ENCODE measurements around the gene UCN2.
"Not testable (repeated sequence)": the region's sequence is repeated elsewhere in the genome, so short reads cannot be mapped to it uniquely, and the experiment has no call there.

The UCN2 gene

GRCh38 chr3:48560648-48561018 lies 2.9 kb downstream of the UCN2 start:
- no peak for DNase-seq

GRCh38 chr3:48558493-48559134 lies 5.0 kb downstream of the UCN2 start:
- DNase-seq, result no peak

DNA sequence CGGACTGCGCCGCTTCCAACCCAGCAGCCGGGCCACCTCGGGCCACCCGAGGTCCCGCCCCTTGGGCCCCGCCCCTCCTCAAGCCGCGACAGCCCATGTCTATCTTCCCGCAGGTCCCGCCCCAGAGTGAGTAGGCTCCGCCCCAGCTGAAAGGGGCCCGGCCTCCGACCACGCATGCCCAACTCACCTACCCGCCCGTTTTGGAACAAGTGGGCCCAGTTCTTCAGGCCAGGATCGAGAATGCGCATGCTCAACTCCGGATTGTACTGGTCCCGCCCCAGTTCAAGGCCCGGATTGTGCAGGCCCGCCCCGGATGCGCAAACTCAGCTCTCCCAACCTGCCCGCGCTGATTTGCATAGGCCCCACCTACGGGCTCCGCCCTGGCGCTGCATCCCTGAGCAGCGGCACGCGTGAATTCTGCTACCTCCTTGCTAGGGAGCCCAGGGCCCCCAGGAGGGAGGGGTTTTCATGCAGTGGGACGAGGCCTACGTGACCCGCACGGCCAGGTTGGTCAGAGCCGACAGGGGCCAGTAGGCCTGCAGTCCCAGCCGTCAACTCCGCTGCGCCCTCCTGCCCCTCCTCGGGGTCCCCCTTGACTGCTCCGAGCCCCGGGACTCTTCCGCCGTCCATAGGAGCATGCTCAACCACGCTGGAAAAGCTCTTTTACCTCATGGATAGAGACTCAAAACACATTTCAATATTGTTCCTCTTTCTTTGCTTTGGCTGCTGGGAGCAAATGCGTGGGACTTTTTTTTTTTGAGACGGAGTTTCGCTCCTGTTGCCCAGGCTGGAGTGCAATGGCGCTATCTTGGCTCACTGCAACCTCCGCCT lies 6.6 kb downstream of the UCN2 start, which contains the start of gene PFKFB4:
Gene PFKFB4, minus strand, starts transcription at position 8 of the 831 bp plus-strand sequence. CDS start 26 bp downstream, outside the sequence.
- peak; percentile 97 for DNase-seq

DNA sequence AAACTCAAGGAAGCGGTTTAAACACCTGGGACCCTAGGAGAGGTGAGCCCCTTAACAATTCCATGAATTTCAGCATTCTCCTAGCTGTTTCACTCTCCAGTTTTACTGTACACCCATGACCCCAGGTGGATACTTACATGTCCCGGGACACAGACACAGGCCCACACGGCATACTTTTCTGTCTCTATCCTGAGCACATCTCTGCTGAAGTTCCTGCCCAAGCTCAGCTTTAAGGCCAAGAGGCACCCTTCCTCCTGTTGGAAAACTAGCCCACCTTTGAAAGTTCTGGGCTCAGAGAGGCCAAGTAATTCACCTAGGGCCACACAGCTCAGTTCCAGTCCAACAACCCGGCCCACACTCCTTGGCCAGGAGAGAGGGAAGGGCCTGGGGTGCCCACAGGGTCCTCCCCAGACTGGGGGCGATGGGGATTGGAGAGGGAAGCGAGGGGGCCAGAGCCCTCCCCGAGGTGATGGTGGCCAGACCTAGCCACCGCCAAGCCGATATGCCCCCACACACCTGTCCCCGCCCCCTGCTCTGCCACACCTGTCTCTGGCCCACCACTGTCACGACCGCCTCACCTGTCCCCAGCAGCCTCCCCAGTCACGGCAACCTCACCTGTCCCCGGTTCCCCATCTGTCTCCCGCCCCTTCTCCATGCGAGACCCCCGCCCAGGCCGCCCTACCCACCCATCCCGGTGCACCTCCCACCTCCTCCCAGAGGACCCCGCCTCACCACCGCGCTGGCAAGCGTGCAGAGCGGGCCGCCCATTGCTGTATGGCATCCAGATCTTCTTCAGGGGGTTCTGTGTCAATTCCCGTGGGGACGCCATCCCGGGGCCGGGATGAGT lies 7.4 kb downstream of the UCN2 start:
- DNase-seq, result no peak

- DNase-seq, result no peak
Measured at GRCh38 chr3:48555231-48555948, 8.2 kb downstream of the UCN2 start.

DNA sequence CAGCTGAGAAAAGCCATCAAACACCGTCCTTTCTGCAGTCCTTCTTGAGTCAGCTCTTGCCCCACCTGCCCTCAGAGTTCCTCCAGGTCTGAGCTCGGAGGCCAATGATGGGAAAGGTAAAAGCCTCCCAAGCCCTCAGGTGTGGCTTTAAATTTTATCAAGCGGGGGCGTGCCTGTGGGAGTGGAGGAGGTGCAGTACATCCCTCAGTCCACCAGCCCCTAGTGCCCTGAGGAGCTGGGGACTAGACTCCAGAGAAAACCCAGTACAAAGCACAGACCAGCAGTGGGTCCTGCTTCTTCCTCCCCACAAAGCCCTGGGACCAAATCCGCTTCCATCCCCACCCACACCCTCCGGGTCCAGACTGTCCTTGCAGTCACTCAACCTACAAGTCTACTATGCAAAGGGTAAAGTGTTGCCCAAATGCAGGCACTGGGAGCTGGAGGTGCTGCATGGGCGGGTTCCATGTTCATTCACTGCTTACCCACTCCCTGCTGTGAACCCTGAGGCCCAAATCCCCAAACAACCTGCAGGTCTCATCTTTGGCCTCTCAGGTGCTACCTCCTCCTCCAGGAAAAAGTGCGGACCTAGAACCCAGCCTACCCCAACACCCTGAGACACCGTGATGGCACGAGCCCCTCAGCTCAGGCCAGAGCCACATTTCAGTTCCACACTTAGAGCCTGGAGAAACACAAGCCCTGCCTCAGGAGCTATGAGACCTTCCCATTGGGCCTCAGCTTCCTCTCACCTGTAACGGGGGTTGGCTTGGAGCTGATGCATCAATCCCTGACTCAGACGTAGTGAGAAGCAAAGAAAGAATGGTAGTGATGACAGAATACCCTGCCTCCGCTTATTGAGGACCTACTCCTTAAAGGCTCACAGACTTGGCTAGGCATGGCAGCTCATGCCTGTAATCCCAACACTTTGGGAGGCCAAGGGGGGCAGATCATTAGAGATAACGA lies 9.4 kb downstream of the UCN2 start:
- no peak for DNase-seq

DNA sequence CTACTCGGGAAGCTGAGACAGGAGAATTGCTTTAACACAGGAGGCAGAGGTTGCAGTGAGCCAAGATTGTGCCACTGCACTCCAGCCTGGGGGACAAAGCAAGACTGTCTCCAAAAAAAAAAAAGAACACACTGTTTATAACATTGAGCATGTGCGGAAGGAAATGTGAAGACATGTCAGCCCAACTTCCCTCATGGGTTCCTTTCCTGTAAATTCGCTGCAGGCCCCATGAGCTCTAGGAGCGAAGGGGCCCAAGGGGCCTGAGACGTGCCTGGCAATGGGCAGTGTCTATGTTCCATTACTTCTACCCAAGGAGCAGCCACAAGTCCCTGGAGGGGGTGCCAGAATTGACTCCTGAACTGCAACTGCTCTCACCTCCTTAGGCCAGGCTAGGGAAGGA lies 10.2 kb downstream of the UCN2 start:
- DNase-seq, result no peak

- DNase-seq, result no peak
Measured at GRCh38 chr3:48552111-48552951, 11.2 kb downstream of the UCN2 start.

DNA sequence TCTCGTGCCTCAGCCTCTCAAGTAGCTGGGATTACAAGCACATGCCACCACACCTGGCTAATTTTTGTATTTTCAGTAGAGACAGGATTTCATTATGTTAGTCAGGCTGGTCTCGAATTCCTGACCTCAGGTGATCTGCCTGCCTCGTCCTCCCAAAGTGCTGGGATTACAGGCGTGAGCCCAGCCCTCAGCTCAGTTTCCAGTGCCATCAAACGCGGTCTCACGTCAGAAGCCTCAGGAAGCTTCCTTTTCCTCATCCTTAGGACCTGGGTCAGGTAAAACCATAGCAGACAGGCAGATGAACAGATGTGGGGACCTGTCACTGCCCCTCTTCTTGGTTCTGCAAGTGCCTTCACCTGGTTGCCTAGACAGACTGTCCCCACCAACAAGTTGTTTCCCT lies 11.9 kb downstream of the UCN2 start:
- not testable (repeated sequence) for DNase-seq

GRCh38 chr3:48548729-48549705 lies 14.6 kb downstream of the UCN2 start:
- peak; percentile 71 for DNase-seq

GRCh38 chr3:48548126-48548525 lies 15.5 kb downstream of the UCN2 start:
- no peak for DNase-seq

DNA sequence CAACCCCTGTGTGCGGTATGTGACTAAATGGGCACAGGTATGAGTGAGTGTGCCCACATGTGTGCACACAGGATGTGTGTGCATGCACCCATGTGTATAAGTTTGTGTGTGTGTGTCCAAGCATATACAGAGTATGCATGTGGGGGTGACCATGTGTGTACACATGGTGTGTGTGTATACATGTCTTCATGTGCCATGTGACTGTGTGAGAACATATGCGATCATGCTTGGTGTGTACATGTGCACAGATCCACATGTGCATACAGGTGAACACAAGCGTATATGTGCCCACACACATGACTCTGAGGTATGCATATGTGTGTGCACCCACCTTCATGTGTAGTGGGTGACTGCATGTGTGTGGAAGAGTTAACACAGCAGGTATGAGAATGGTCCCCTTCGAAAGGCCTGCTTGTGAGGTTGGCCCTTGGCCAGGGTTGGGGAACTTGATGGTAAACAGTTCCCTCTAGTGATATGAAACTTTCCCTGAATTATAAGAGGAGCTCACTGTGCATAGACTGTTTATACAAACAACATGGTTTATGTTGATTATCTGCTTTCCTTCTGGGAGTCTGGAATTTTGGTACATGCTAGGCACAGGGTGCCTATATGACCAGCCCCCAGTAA lies 17.3 kb downstream of the UCN2 start:
- DNase-seq, result no peak

DNA sequence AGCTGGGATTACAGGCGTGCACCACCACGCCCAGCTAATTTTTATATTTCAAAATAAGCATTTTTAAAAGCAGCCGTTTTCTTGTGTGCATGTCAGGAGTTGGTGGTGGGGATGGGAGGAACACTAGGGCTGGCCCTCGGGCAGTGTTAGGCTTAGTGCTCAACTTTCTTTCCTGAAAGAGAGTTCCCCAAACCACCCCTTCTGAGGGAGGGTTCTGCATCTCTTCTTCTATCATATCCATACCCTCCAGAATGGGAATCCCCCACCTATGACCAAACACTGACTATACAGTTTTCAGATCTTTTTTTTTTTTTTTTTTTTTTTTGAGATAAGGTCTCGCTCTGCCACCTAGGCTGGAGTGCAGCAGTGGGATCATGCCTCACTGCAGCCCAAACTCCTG lies 19.4 kb downstream of the UCN2 start:
- DNase-seq, result no peak

GRCh38 chr3:48543271-48543866 lies 20.2 kb downstream of the UCN2 start:
- DNase-seq, result no peak

- no peak for DNase-seq
Measured at GRCh38 chr3:48538451-48538850, 25.1 kb downstream of the UCN2 start.

- no peak for DNase-seq
Measured at GRCh38 chr3:48536785-48537184, 26.8 kb downstream of the UCN2 start.

DNA sequence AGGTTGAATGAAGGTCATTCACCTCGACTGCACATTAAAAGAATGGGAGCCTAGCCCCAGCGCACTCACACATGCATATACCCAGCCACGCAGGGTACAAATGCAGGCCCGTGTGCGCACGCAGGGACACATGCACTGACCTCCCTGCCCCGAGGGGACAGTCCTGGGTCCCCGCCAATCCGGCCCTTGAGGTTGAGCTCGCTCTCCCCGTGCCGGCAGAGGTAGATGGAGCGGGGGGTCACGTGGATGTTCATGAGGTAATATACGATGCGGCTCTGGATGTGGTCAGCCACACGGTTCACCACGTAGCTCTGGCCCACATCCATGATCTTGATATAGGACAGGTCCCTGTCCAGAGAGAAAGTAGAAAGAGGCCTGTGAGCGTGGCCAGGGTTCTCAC lies 27.5 kb downstream of the UCN2 start:
- DNase-seq, result no peak

- DNase-seq, result no peak
Measured at GRCh38 chr3:48535578-48535977, 28.0 kb downstream of the UCN2 start.

DNA sequence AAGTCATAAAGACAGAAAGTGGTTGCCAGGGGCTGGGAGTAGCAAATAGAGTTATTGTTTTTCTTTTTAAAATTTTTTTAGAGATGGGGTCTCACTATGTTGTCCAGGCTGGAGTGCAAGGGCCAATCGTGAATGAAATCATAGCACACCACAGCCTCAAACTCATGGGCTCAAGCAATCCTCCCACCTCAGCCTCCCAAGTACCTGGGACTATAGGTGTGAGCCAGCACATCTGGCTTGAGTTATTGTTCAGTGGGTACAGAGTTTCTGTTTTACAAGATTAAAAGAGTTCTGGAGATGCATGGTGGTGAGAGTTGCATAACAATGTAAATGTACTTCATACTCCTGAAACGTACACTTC lies 30.6 kb downstream of the UCN2 start:
- no peak for DNase-seq
